Retinal pigment epithelial cell (primary cell): ENCODE measurements around the gene NEGR1.

Source experiments
- DNase-seq: peaks from one replicate; pipeline ENCODE4 v3.0.0-alpha.2; 2010; ENCODE audit warnings: low read depth
- H3K4me3 ChIP-seq: 2 replicates; pipeline ENCODE4 v1.5.1; 2011; ENCODE audit warnings: mild to moderate bottlenecking, low read length, control low read depth, moderate library complexity
- TF ChIP-seq, protein P1 (sequence below): conservative IDR thresholded peaks from 2 replicates; pipeline ENCODE4 v1.5.1; 2011; ENCODE audit warnings: low read depth, low read length, control low read depth, inconsistent platforms

The NEGR1 gene

DNA sequence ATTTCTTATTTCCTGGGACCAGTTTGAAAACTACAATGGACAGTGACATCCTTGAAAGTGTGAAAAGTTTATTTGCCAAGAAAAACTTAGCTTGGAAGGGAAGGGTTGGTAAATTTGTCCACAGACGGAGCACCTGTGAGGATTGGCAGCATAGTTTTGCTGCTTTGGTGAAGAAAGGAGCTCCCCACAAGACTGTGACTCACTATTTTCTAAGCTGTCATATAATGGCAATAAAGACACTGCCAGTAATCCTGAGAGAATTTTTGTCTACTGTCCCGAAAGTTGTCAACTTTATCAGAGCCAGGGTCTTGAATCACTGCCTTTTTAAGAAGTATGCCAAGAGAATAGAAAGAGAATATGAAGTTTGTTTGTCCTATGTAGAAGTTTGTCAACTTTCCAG, 230.8 kb downstream of the NEGR1 start:
- TF ChIP-seq, protein P1, sequence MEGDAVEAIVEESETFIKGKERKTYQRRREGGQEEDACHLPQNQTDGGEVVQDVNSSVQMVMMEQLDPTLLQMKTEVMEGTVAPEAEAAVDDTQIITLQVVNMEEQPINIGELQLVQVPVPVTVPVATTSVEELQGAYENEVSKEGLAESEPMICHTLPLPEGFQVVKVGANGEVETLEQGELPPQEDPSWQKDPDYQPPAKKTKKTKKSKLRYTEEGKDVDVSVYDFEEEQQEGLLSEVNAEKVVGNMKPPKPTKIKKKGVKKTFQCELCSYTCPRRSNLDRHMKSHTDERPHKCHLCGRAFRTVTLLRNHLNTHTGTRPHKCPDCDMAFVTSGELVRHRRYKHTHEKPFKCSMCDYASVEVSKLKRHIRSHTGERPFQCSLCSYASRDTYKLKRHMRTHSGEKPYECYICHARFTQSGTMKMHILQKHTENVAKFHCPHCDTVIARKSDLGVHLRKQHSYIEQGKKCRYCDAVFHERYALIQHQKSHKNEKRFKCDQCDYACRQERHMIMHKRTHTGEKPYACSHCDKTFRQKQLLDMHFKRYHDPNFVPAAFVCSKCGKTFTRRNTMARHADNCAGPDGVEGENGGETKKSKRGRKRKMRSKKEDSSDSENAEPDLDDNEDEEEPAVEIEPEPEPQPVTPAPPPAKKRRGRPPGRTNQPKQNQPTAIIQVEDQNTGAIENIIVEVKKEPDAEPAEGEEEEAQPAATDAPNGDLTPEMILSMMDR = no peak
- no peak for DNase-seq
- no peak overlapping the region for H3K4me3 ChIP-seq

DNA sequence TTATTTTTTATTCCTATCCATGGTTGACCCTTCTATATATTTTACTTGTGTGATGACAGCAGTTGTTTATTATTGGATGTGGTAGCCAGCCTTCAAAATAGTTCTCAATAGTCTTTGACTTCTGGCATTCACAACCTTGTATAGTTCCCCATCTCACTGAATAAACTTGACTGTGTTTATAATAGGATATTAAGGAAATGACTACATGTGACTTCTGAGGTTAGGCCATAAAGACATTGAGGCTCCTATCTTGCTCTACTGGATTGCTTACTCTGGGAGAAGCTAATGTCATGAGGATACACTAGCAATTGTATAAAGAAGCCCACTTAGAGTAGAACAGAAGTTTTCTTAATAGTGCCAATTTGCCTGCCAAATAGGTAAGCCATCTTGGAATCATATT, 231.8 kb downstream of the NEGR1 start:
- H3K4me3 ChIP-seq = no peak overlapping the region
- no peak for DNase-seq
- TF ChIP-seq, protein P1 = no peak

DNA sequence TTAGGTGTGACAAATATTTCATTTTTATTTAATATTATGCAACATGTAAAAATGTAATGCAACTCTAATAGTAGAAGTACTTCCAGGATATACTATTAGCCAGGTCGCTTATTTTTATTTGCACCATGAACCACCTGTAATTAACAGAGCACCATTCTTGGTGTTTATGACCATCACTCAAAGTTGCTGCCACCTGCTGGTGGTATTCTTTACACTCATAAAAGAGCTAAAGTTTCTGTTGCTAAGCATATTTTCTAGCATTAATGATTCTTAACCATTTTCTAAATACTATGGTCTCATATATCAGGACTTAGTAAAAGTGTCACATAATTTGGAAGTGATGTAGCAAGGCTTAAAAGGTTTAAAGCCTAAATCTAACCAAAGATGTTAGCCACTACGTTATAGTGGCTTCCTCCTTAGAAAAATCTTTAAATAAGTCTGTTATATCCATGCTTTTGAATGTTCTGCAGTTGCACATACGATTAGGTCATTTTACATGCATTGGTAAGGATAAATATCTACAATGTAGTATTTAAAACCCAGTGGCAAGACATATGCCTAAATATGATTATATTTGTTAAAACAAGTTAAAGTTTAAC, 244.5 kb downstream of the NEGR1 start:
- TF ChIP-seq, protein P1 = peak; percentile 65
- no peak for DNase-seq
- H3K4me3 ChIP-seq = no peak overlapping the region

DNA sequence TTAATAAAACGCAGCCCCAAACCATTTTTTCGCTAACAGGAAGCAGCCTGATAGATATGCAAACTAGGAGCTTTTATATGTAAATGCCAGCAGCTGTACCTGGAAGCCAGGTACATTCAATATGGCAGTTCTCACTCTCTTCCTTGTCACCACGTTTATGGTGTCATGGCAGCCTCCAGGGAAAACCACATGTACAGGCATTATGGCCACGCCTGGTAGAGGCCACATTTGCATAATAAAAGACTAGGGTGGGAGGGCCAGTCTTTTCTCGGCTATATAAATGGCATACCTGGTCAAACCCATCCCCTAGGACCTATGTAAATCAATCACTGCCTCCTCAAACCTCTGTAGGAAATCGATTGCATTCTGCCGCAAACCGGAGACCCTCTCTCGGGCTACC, 247.5 kb downstream of the NEGR1 start:
- no peak overlapping the region for H3K4me3 ChIP-seq
- TF ChIP-seq, protein P1 = no peak
- no peak for DNase-seq

DNA sequence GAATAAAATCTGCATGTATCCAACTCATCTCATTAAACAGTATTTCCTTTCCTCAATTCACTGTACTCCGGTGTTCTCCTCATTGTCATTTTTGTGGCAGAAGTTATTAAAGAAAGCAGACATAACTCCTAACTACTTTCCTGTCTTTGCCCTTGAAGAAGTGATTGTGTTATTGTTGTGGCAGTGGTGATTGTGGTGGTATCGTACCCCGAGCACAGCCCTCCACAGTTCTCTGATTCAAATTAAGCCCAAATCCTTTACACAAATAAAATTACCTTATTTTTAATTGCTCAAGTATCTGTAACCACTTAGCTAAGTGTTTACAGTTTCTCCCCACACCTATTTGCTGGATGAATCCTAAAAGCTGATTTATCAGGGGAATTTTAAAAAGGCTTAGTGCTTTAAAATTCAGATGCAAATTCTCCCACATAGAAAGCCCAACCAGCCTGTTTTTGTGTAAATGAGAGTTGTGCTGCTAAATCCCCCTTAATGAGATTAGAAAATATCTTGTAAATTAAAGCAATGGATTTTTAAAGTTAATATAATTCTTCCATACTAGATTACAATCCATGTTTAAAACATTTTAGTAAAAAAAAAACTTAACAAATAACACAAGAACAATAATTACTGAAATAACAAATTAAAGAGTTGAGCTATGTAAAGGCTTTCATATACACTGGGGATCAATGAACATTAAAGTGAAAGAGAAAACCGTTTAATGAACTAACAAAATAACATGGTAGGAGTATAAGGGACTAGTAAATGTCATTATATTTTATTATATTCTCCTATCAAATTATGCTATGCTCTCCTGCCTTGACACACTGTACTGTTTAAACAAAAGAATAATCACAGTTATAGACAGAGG, 259.0 kb downstream of the NEGR1 start:
- no peak for DNase-seq
- H3K4me3 ChIP-seq = no peak overlapping the region
- TF ChIP-seq, protein P1 = no peak

DNA sequence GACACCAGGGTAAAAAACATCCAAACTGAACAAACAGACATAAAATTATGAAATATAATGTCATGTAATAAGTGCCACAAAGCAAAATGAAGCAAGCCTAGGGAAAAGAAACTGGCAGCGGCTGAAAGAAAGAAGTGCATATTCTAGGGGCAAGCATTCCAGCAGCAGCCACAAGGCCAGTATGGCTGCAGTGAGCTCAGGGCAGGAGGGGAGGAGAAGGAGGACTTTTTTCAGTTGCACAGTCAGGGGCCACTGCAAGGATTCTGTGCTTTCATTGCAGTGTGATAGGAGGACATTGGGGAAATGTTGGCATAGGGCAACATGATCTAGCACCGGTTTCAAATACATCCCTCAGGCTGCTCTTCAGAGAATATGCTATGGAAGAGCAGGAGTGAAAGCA, 263.8 kb downstream of the NEGR1 start:
- no peak for DNase-seq
- H3K4me3 ChIP-seq = no peak overlapping the region
- TF ChIP-seq, protein P1 = no peak

DNA sequence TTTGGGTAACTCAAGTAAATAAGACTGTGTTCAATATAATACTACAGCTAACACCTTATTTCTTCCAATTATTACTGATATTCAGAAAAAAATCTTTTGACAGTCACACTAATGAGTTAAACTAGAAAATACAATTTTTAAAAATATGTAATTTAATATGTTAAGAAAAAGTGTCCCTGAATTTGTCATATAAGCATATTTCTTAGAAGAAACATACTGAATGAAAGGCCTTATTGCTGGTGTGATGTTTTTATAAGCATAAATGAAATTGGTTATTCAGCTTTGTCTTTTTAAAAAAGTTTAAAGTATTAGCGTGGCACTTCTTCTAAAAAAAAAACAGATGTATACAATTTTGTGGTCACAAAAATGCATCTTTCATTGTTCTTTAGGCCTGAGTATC, 267.3 kb downstream of the NEGR1 start:
- H3K4me3 ChIP-seq = no peak overlapping the region
- TF ChIP-seq, protein P1 = no peak
- DNase-seq = no peak
